Lower leg skin (tissue), 3 donors: ENCODE measurements around the gene TMEM82.

ENCODE experiments used
- POLR2A ChIP-seq, 2 donors: fragments of 450-650 bp; IDR thresholded peaks; one replicate each; pipeline ENCODE4 v1.6.1; 2016 to 2017; ENCODE audit warnings: antibody characterized with exemption in 2 of 2, mild to moderate bottlenecking in 1 of 2, moderate library complexity in 1 of 2
- TF ChIP-seq, protein P1 (sequence below), 3 donors: fragments of 450-650 bp; IDR thresholded peaks; one replicate each; pipeline ENCODE4 v1.5.1; 2016; ENCODE audit warnings: antibody characterized with exemption in 3 of 3, mild to moderate bottlenecking in 3 of 3, moderate library complexity in 2 of 3

DNA sequence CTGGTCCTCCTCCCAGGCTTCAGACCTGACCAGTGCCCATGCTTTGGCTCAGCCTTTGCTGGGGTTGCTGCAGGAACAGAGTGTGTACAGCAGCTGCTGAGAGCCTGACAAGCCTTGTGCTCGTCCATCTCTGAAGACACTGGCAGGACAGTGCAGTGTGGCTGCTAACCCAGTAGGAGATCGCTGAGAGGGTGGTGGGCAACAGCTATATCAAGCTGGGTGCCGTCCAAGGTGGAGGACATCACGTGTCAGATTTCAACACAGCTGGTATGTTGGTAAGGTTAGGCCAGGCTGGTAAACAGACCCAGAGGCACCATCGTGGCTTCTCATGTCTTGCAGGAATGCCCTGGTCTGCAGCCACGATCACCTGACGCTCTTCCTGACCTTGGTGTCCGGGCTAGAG, 24.1 kb upstream of the TMEM82 start:
- TF ChIP-seq, protein P1, sequence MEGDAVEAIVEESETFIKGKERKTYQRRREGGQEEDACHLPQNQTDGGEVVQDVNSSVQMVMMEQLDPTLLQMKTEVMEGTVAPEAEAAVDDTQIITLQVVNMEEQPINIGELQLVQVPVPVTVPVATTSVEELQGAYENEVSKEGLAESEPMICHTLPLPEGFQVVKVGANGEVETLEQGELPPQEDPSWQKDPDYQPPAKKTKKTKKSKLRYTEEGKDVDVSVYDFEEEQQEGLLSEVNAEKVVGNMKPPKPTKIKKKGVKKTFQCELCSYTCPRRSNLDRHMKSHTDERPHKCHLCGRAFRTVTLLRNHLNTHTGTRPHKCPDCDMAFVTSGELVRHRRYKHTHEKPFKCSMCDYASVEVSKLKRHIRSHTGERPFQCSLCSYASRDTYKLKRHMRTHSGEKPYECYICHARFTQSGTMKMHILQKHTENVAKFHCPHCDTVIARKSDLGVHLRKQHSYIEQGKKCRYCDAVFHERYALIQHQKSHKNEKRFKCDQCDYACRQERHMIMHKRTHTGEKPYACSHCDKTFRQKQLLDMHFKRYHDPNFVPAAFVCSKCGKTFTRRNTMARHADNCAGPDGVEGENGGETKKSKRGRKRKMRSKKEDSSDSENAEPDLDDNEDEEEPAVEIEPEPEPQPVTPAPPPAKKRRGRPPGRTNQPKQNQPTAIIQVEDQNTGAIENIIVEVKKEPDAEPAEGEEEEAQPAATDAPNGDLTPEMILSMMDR (IDR thresholded peaks at IDR 0.05): no peak
- TF ChIP-seq POLR2A (IDR thresholded peaks at IDR 0.05): no peak
